Central memory CD8-positive, alpha-beta T cell (primary cell): Measurements from ENCODE around the gene ENKD1.

Source experiments
- ATAC-seq: fragments of 150-1000 bp; cut with Tn5 transposase; replicated peaks from 2 replicates; pipeline ENCODE4 v1.10.0; 2022; ENCODE audit warnings: mild to moderate bottlenecking, moderate FRiP score, moderate number of reproducible peaks; ENCODE audit not compliant: poor library complexity, severe bottlenecking; ENCODE audit errors: extremely low read depth
- DNase-seq, 2 donors: peaks; one replicate each; pipeline ENCODE4 v3.0.0; 2021; ENCODE audit warnings: low spot score in 2 of 2
- H3K27ac Mint-ChIP-seq: one replicate; pipeline ENCODE4 v1.8.0; 2022; ENCODE audit warnings: low read depth, mild to moderate bottlenecking, moderate library complexity, mixed read lengths
- H3K27me3 Mint-ChIP-seq: one replicate; pipeline ENCODE4 v1.8.0; 2022; ENCODE audit warnings: mixed read lengths
- H3K36me3 Mint-ChIP-seq: one replicate; pipeline ENCODE4 v1.8.0; 2022; ENCODE audit warnings: mild to moderate bottlenecking, moderate library complexity, mixed read lengths; ENCODE audit not compliant: insufficient read depth
- H3K4me1 Mint-ChIP-seq: one replicate; pipeline ENCODE4 v1.8.0; 2022; ENCODE audit warnings: mixed read lengths
- H3K4me3 Mint-ChIP-seq: one replicate; pipeline ENCODE4 v1.8.0; 2022; ENCODE audit warnings: mild to moderate bottlenecking, moderate library complexity, mixed read lengths
- H3K9me3 Mint-ChIP-seq: one replicate; pipeline ENCODE4 v1.8.0; 2022; ENCODE audit warnings: mixed read lengths

The ENKD1 gene

GRCh38 chr16:67666032-67666551, 458 bp downstream of the ENKD1 start:
- peaks cover 3% of the 10 kb centered on the region for H3K36me3 Mint-ChIP-seq
- H3K4me1 Mint-ChIP-seq: peaks cover 10% of the 10 kb centered on the region
- H3K9me3 Mint-ChIP-seq: no peaks in the 10 kb centered on the region
- H3K27me3 Mint-ChIP-seq: no peaks in the 10 kb centered on the region
- DNase-seq (no peak), ATAC-seq (no peak)
- peak overlapping the region; percentile 74 for H3K27ac Mint-ChIP-seq
- peak overlapping the region; percentile 87 for H3K4me3 Mint-ChIP-seq

GRCh38 chr16:67665598-67665997, 952 bp downstream of the ENKD1 start:
- no peak for ATAC-seq
- H3K9me3 Mint-ChIP-seq: no peaks in the 10 kb centered on the region

GRCh38 chr16:67664871-67665270, 1.7 kb downstream of the ENKD1 start:
- Mint-ChIP-seq H3K4me1 (peaks cover 13% of the 10 kb centered on the region), H3K4me3 (peak overlapping the region; percentile 87), H3K36me3 (peaks cover 8% of the 10 kb centered on the region), H3K9me3 (no peaks in the 10 kb centered on the region), H3K27me3 (no peaks in the 10 kb centered on the region), H3K27ac (no peak overlapping the region)
- DNase-seq (no peak), ATAC-seq (no peak)

More at GRCh38 chr16:67665598-67665997, 952 bp downstream of the ENKD1 start:
- Mint-ChIP-seq H3K27ac (no peak overlapping the region), H3K4me1 (peaks cover 13% of the 10 kb centered on the region), H3K36me3 (peaks cover 3% of the 10 kb centered on the region), H3K4me3 (peak overlapping the region; percentile 87), H3K27me3 (no peaks in the 10 kb centered on the region)
- no peak for DNase-seq

GRCh38 chr16:67664258-67664657, 2.3 kb downstream of the ENKD1 start:
- no peaks in the 10 kb centered on the region for H3K9me3 Mint-ChIP-seq
- H3K36me3 Mint-ChIP-seq: peaks cover 11% of the 10 kb centered on the region
- H3K27me3 Mint-ChIP-seq: no peaks in the 10 kb centered on the region
- DNase-seq: no peak
- H3K4me3 Mint-ChIP-seq: peak overlapping the region; percentile 7
- no peak for ATAC-seq
- H3K27ac Mint-ChIP-seq: no peak overlapping the region
- peaks cover 19% of the 10 kb centered on the region for H3K4me1 Mint-ChIP-seq

GRCh38 chr16:67663877-67664222, 2.7 kb downstream of the ENKD1 start:
- no peaks in the 10 kb centered on the region for H3K27me3 Mint-ChIP-seq
- H3K4me1 Mint-ChIP-seq: peaks cover 23% of the 10 kb centered on the region
- ATAC-seq: no peak

GRCh38 chr16:67663151-67663876, 3.2 kb downstream of the ENKD1 start:
- Mint-ChIP-seq H3K4me3 (no peak overlapping the region), H3K4me1 (peaks cover 26% of the 10 kb centered on the region), H3K27me3 (no peaks in the 10 kb centered on the region), H3K9me3 (no peaks in the 10 kb centered on the region), H3K36me3 (peaks cover 16% of the 10 kb centered on the region), H3K27ac (no peak overlapping the region)
- no peak for ATAC-seq
- no peak for DNase-seq

More at GRCh38 chr16:67663877-67664222, 2.7 kb downstream of the ENKD1 start:
- Mint-ChIP-seq H3K4me3 (peak overlapping the region; percentile 7), H3K9me3 (no peaks in the 10 kb centered on the region), H3K27ac (no peak overlapping the region), H3K36me3 (peaks cover 15% of the 10 kb centered on the region)
- no peak for DNase-seq

GRCh38 chr16:67662653-67663010, 3.9 kb downstream of the ENKD1 start:
- Mint-ChIP-seq H3K27me3 (no peaks in the 10 kb centered on the region), H3K36me3 (peaks cover 18% of the 10 kb centered on the region), H3K27ac (no peak overlapping the region), H3K4me3 (no peak overlapping the region), H3K9me3 (no peaks in the 10 kb centered on the region), H3K4me1 (peaks cover 26% of the 10 kb centered on the region)
- ATAC-seq (no peak), DNase-seq (no peak)

GRCh38 chr16:67661886-67662652, 4.5 kb downstream of the ENKD1 start:
- Mint-ChIP-seq H3K4me3 (peak overlapping the region; percentile 91), H3K27me3 (no peaks in the 10 kb centered on the region), H3K36me3 (peaks cover 18% of the 10 kb centered on the region), H3K27ac (peak overlapping the region; percentile 91), H3K4me1 (peaks cover 26% of the 10 kb centered on the region), H3K9me3 (no peaks in the 10 kb centered on the region)
- ATAC-seq: no peak
- DNase-seq: no peak

- no peaks in the 10 kb centered on the region for H3K9me3 Mint-ChIP-seq
- H3K27me3 Mint-ChIP-seq: no peaks in the 10 kb centered on the region
- H3K4me3 Mint-ChIP-seq: peak overlapping the region; percentile 91
- H3K4me1 Mint-ChIP-seq: peaks cover 21% of the 10 kb centered on the region
- H3K27ac Mint-ChIP-seq: peak overlapping the region; percentile 91
- H3K36me3 Mint-ChIP-seq: peaks cover 18% of the 10 kb centered on the region
- ATAC-seq (no peak), DNase-seq (no peak)
Observed at GRCh38 chr16:67661101-67661761, 5.3 kb downstream of the ENKD1 start.

- H3K36me3 Mint-ChIP-seq: peaks cover 22% of the 10 kb centered on the region
- DNase-seq (peak; percentile 84 to 93), ATAC-seq (peak; percentile 83)
- H3K9me3 Mint-ChIP-seq: no peaks in the 10 kb centered on the region
- peak within 1 kb of the TSS; percentile 91 for H3K4me3 Mint-ChIP-seq
- H3K4me1 Mint-ChIP-seq: peaks cover 24% of the 10 kb centered on the region
- H3K27me3 Mint-ChIP-seq: no peaks in the 10 kb centered on the region
- H3K27ac Mint-ChIP-seq: peak within 1 kb of the TSS; percentile 91
Observed at GRCh38 chr16:67660564-67661028, 6.0 kb downstream of the ENKD1 start, which contains the start of gene PARD6A. PARD6A (plus strand) TSS chr16:67660960; CDS start chr16:67661039, 79 bp downstream.

- peak; percentile 71 for ATAC-seq
- peak within 1 kb of the TSS; percentile 91 for H3K4me3 Mint-ChIP-seq
- H3K27me3 Mint-ChIP-seq: no peaks in the 10 kb centered on the region
- no peaks in the 10 kb centered on the region for H3K9me3 Mint-ChIP-seq
- peaks cover 27% of the 10 kb centered on the region for H3K4me1 Mint-ChIP-seq
- DNase-seq: peak; percentile 87 to 91
- peak within 1 kb of the TSS; percentile 91 for H3K27ac Mint-ChIP-seq
- H3K36me3 Mint-ChIP-seq: peaks cover 23% of the 10 kb centered on the region
Observed at GRCh38 chr16:67659675-67660563, 6.6 kb downstream of the ENKD1 start, which contains the start of gene ACD. ACD (minus strand) TSS chr16:67660260; CDS start chr16:67660220, 40 bp downstream.
